RWPE1 (cell line): Measurements from ENCODE around the gene FNTB.

Experiments
- CTCF ChIA-PET: fragments of 350-600 bp; sonication (Branson Sonifier 250); formaldehyde crosslinking; extraction: SDS; loops from one replicate; lab custom pipeline; 2021; lab: Yijun Ruan, JAX
- POLR2A ChIA-PET: fragments of 400-600 bp; formaldehyde crosslinking; extraction: SDS; loops from one replicate; lab custom pipeline; 2020; ENCODE audit warnings: antibody characterized with exemption; ENCODE audit not compliant: low non-redundant PET; lab: Yijun Ruan, JAX
- DNase-seq: peaks from one replicate; pipeline ENCODE4 v3.0.0; 2012; ENCODE audit warnings: low spot score
- H3K27ac ChIP-seq: fragments of 450-650 bp; 2 replicates; pipeline ENCODE4 v1.5.1; 2017
- TF ChIP-seq, protein P1 (sequence below): fragments of 450-650 bp; conservative IDR thresholded peaks from 2 replicates; pipeline ENCODE4 v1.5.1; 2017; ENCODE audit warnings: low read depth, mild to moderate bottlenecking

Gene FNTB

GRCh38 chr14:64968167-64968566, 18.5 kb upstream of the FNTB start:
- ChIA-PET CTCF (no interaction called here), POLR2A (no interaction called here)
- TF ChIP-seq, protein P1, sequence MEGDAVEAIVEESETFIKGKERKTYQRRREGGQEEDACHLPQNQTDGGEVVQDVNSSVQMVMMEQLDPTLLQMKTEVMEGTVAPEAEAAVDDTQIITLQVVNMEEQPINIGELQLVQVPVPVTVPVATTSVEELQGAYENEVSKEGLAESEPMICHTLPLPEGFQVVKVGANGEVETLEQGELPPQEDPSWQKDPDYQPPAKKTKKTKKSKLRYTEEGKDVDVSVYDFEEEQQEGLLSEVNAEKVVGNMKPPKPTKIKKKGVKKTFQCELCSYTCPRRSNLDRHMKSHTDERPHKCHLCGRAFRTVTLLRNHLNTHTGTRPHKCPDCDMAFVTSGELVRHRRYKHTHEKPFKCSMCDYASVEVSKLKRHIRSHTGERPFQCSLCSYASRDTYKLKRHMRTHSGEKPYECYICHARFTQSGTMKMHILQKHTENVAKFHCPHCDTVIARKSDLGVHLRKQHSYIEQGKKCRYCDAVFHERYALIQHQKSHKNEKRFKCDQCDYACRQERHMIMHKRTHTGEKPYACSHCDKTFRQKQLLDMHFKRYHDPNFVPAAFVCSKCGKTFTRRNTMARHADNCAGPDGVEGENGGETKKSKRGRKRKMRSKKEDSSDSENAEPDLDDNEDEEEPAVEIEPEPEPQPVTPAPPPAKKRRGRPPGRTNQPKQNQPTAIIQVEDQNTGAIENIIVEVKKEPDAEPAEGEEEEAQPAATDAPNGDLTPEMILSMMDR: no peak
- no peak overlapping the region for H3K27ac ChIP-seq
- DNase-seq: no peak

- no peak for DNase-seq
- TF ChIP-seq, protein P1: no peak
- POLR2A ChIA-PET: no interaction called here
- no peak overlapping the region for H3K27ac ChIP-seq
- CTCF ChIA-PET: no interaction called here
Observed at GRCh38 chr14:64968651-64969050, 18.0 kb upstream of the FNTB start.

DNA sequence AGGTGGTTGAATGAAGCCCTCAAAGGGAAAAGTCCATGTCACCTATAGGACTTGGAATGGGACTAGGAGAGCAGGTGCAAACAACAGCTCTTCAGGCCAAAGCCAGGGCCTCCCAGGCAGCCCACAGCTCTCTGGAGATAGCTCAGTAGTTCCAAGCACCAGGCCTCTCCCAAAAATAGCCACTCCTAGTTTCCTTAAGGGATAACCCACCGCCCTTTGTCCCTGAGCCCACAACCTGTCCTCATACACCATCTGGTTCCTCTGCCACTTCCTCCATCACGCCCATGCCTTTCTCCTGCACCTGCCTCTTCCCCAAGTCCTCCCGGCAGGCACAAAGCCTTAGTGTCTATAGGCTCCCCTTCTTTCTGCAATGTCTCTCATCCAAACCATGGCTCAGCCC, 16.7 kb upstream of the FNTB start:
- TF ChIP-seq, protein P1: no peak
- no peak for DNase-seq
- no peak overlapping the region for H3K27ac ChIP-seq
- CTCF ChIA-PET: interaction anchor here (0.6 kb wide), 2 partner anchors 55 to 106 kb away, joined by 3 read pairs; no protein-coding TSS in a partner anchor
- POLR2A ChIA-PET: no interaction called here

DNA sequence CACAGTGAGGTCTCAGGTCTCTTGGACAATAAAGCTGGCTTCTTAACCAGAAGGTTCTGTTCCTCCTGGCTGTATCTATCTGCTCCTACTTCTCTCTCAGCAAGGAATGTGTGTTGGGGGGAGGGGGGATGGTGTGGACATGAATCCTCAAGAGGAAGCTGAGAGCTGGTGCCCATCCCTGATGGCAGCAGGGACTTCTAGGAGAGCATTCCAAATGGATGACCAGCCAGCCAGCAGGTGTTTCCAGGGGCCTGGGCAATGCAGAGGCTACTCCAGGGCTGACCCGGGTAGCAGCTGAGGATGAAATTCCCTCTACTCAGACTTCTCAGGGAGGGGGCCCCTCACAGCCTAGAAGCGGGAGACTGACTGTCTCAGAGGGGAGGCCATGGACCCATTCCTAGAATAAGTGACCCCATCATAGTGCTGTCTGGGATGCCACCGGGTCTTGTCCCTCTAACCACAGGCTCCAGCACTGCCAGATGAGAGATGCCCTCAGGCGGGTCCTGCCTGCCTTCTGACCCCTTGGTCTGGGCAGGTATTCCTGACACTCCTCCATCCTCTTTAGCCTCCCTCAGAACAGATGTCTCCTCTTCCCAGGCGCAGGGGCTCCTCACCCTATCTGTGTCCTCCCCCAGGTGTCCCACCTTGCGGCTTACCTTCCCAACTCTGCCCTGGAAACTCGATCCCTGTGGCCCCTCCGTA, 15.8 kb upstream of the FNTB start:
- DNase-seq: no peak
- ChIA-PET POLR2A (no interaction called here), CTCF (interaction anchor here (0.6 to 0.7 kb wide), 4 partner anchors 15 to 63 kb away, joined by 3 to 4 read pairs (median 3); no protein-coding TSS in a partner anchor)
- TF ChIP-seq, protein P1: no peak
- H3K27ac ChIP-seq: no peak overlapping the region

DNA sequence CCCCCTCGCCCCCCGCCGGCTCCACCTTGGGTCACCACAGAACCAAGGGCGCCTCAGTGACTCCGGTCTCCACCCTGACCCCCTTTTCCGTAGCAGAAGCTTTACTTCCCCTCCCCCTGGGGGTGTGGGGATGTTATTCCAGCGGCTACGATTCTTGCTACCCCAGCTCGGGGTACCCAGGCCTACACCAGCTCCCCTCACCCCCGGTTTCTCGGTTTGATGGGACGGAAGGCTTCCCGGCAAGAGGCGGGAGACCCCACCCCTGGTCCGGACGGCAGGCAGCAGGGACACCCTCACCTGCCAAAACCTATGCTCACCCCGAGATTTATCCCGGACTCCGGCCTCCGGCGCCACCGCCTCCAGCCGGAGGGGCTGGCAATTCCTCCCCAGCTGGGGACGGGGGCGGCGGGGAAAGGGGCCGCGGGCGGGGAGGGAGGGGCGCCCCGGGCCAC, 15.2 kb upstream of the FNTB start:
- no peak for DNase-seq
- ChIA-PET CTCF (interaction anchor here (0.7 kb wide), 2 partner anchors 55 to 62 kb away, joined by 3 to 4 read pairs; no protein-coding TSS in a partner anchor), POLR2A (no interaction called here)

GRCh38 chr14:64971943-64972791, 14.5 kb upstream of the FNTB start, which contains the start of gene RAB15:
RAB15 (minus strand) TSS chr14:64972336; CDS start chr14:64972076, 260 bp downstream.
- H3K27ac ChIP-seq: no peak within 1 kb of the TSS
- TF ChIP-seq, protein P1: no peak
- ChIA-PET CTCF (interaction anchor here (0.7 kb wide), 2 partner anchors 56 to 62 kb away, joined by 3 to 4 read pairs; no protein-coding TSS in a partner anchor), POLR2A (no interaction called here)
- peak; percentile 38 for DNase-seq

More for the DNA sequence above, 15.2 kb upstream of the FNTB start:
- no peak overlapping the region for H3K27ac ChIP-seq
- TF ChIP-seq, protein P1: no peak
